Left colon (tissue), 2 donors: ENCODE measurements around the gene HLA-DMB. TPM values are rescaled to one million over a fixed set of nuclear protein-coding genes. Genes with fewer than 3 reads are reported as not detected.
"Not testable (repeated sequence)": the region's sequence is repeated elsewhere in the genome, so short reads cannot be mapped to it uniquely, and the experiment has no call there.

Experiments
- ATAC-seq: fragments of 200-7000 bp; cut with Tn5 transposase; one replicate; pipeline ENCODE4 v1.9.1; 2020; ENCODE audit warnings: mild to moderate bottlenecking, moderate library complexity
- DNase-seq, 2 donors: peaks; one replicate each; pipeline ENCODE4 v3.0.0-alpha.2; 2020
- intact Hi-C, 2 donors: fragments of 100-400 bp; cut with DNase I in 1 of 2; cut with micrococcal nuclease in 1 of 2; formaldehyde crosslinking; loops; one replicate each; pipeline versions ENCODE4 v1.11.2 to v1.14.0; 2022; cut with DNase I, micrococcal nuclease
- total RNA-seq, 2 donors: library from RNA; stranded (reverse); fragmentation: NEBNext Ultra II Directional; extraction: Animal tissue kit (Norgen Biotek cat#: 25700); gene quantifications; one replicate each; pipeline ENCODE4 v1.2.1, GENCODE V29; 2021
- donor health status: DM: no; HTN: no; CAD: no.
- donor health status: DM: yes; HTN: yes; CAD: no.

The HLA-DMB gene
- total RNA-seq, 2 donors from 2014 or later = 4.0 to 21.3 TPM

DNA sequence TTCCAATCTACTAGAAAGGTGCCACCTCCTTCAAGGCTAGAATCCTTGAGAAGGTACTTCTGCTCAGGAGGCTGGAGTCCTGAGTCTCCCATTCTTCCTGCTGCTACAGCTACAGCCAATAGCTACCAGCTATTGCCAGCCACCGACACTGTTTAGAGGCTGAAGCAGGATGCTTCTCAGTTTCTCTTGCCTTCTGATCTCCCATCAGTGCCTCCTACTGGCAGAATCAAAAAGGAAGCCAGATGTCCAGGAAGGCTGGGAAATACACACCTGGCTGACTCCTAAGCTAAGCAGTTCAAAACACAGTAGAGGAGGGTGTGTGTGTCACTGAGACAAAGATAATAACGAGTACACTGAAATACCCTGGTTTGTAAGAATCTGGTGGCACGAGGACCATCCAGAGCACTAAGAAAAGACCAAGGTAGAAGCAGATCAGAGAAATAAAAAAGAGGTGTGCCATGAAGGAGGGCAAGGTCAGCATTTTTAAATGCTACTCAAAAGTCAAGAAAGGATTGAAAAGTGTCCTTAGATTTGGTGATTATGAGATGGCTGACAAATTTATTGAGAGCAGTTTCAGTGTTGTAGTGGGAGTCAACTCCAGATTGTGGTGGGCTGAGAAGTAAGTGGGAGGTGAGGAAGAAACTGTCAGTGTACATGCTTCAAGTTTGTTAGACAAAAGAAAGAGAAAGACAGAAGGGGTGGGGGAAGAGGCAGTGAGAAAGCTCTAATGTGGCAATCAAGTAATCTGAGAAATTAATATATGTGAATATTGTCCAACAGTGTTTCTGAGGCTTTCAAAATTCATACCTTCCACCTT lies 14.4 kb upstream of the HLA-DMB start:
- DNase-seq (peak in 1 of 2 donors; percentile 44), ATAC-seq (peak; percentile 22)
- intact Hi-C loops = no loop called here

DNA sequence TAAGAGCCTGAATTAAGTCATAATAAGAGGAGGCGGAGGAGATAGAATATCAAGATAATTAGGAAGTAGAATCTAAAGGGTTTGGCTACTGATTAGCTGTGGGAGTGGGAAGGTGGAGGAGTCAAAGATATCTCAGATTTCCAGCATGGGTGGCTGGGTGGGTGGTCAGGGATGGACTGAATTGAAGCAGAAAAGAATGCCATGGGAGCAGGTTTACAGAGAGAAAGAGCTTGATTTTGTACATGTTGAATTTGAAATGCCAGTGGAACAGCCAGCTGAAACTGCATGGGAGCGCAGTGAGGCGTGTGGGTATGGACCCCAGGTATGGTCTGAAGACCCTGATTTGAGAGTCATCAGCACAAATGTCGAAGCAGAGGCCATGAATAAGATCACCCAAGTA lies 13.4 kb upstream of the HLA-DMB start:
- intact Hi-C loops = no loop called here
- no peak for ATAC-seq
- DNase-seq = no peak

DNA sequence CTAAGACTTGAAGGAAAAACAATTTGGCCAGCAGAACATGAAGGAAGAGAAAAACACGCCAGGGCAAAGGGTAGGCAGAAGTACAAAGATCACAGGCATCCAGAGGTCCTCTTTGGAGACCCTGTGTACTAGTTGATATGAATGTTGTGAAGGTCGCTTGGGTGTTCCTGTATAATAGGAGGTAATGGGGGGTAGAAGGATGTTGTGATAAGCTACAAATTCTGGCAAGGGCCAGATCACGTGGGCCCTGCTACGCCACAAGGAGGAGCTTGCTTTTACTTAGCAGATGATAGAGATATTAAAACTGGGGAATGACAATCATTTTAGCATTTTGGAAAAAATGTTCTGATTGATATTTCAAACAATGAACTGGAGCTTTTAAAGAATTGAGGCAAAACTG lies 12.9 kb upstream of the HLA-DMB start:
- DNase-seq (no peak), ATAC-seq (no peak)
- intact Hi-C loops = no loop called here

DNA sequence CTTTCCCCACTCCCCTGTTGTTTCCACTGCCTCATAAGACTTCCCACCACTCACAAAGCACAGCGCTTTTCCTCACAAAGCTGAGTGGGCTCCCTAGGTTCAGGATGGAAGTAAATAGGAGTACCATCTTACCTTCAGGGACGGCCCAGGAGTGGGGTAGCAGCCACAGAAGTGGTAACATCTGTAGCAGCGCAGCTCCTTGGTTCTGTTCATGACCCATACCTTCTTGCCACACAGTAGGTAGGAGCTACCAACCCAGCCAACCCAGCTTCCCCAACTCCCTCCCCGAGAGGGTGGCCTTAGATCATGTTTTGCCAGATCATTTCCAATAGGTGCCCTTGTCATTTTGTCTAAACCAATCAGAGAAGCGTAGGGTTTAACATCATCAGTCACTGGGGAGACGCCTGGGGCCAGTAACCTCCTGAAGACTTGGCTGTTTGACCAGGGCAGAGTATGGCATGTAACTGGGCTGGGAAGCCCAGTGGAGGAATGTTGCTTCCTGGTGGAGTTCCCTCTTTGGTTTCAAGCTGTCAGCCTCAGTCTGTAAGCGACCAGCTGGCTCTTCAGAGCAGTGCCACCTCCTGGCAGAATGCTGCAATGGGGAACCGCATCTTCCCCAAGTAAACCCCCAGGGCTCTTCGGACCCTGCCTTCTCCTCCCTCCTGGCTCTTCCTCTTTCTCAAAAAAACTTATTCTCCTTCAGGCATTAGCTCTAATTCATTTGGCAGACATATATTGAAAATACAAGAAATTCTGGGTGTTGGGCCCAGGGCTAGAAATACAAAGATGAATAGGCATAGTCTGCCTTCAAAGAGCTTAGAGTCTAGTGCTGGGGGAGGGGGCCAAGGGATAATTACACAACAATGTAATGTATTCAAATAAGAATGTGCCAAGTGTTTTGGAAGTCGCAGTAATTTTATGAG lies 12.2 kb upstream of the HLA-DMB start, which contains the start of gene HLA-DMA:
Gene HLA-DMA, minus strand, starts transcription at position 281 of the 923 bp plus-strand sequence. Its CDS starts 61 bp downstream, at position 220.
- peak; percentile 99 for ATAC-seq
- intact Hi-C loops = no loop called here

DNA sequence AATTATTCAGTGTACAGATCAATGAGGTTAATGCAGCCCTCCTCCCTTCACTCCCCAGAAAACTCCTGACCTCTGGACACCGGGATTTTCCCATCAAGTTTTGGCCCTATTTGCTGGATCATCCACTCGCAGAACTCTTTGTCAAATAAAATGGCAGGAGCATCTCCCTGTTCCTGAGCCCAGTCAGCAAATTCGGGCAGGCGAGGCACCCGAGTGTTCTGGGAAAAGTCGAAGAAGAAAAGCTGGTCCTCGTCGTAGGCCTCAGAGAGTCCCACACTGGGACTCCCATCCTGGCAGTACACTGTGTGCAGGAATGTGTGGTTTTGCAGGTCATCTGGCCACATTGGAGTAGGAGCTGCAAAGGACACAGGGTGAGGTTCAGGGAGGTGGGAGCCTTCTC lies 9.6 kb upstream of the HLA-DMB start:
- intact Hi-C loops = no loop called here
- no peak for ATAC-seq
- no peak for DNase-seq

More for the DNA sequence above, 12.2 kb upstream of the HLA-DMB start, which contains the start of gene HLA-DMA:
- peak; percentile 86 to 93 for DNase-seq

DNA sequence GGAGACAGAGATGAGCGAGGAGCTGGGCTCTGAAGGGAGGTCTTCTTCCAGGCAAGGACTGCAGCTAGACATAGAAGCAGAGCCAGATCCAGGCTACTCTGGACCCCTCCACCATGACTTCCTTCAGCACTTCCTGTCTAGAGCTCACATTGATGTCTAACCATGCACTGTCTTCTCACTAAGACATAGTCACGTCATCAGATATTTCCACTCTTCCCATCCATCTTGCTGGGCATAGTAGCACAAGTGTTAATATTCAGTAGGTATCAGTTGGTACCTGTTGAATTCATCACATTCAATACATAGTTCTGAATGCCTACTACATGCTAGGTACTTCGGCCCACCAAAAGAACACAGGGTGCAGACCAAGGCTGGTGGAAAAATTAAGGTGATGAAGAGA lies 9.2 kb upstream of the HLA-DMB start:
- intact Hi-C loops = no loop called here
- no peak for ATAC-seq
- DNase-seq = no peak

DNA sequence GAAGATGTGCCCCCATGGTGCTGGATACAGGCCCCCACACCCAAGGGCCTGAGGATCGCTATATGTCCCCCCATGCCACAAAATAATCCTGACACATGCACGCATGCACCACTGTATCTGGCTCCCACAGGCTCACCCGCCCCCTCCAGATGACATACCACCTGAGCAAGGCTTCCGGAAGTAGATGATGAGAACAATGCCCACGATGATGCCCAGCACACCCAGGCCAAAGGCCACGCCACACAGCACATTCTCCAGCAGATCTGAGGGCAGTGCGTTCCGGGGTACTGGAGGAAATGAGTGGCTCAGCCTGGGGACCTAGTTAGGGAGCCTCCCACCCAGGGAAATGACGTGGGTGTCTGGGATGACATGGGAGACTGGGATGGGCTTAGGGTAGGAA lies 8.3 kb upstream of the HLA-DMB start:
- ATAC-seq (no peak), DNase-seq (no peak)
- intact Hi-C loops = no loop called here

DNA sequence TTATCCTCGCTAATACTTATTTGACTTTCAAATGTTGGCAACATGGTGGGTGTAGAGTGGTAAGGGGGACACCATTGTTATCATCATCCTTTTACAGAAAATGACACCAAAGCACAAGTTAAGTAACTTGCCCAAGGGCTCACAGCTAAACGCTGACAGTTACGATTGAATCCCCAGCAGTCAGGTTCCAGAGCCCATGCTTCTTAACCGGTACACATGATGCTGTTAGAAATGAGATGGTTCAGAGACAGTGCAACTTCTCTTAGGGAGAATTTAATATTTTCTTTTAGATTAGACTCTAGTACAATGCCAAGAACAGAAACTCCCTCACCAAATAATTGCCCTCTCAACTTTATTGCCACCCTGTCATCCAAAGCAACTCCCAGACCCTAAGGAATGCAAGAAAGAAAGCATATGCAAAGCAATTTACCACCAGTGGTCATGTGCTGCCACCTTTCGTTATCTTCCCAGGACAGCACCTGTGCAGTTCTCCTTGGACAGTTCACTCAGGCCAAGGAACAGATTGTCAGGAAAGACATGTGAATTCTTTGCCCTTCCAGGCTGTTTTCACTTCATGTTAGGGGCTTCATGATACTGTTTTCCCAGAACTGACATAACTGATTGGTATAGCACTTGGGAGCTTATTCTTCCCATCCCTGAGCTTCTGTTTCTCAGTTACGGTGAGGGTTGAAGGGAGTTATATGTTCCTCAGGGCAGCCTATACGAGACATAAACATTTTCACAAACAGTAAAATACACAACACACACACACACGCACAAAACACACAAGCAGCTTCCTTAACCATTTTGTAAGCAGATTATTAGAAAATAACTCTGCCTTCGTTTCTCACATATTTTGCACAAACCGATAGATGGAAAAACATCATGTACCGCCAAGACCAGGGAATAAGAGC lies 7.0 kb upstream of the HLA-DMB start:
- peak; percentile 49 to 59 for DNase-seq
- ATAC-seq = peak; percentile 67
- intact Hi-C loops = no loop called here

DNA sequence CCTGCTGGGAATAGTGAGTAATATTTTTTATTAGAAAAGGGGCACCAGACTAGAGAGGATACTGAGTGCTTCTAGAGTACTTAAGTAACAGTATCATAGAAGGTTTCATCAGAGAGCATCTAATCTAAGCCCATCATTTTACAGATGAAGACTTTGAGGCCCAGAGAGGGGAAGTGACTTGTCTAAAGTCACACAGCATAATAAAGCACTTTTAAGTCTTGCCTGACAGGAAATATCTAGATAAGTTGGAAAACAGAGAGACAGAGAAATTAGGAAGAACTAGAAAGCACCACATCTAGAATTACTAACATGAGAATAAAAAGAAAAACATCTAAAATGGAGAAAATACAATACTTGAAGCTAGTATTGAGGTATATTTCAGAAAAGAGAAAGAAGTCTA lies 6.1 kb upstream of the HLA-DMB start:
- intact Hi-C loops = no loop called here

DNA sequence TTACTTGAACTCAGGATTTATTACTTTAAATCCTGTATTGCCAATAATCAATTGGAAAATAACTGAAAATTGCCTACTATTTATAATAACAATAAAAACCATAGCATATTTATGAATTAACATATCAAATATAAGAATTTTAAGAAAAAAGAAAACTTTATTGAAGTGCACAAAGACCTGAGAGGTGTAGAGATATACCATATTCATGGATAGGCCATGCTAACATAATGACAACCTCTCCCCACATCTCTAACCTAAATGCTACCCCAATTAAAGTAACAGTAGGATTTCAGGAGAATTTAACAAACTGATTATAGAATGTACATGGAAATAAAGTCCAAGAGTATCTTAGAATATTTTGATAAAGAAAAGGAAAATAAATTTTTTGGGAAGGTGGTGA lies 5.1 kb upstream of the HLA-DMB start:
- intact Hi-C loops = no loop called here

More for the DNA sequence above, 6.1 kb upstream of the HLA-DMB start:
- no peak for DNase-seq
- no peak for ATAC-seq

DNA sequence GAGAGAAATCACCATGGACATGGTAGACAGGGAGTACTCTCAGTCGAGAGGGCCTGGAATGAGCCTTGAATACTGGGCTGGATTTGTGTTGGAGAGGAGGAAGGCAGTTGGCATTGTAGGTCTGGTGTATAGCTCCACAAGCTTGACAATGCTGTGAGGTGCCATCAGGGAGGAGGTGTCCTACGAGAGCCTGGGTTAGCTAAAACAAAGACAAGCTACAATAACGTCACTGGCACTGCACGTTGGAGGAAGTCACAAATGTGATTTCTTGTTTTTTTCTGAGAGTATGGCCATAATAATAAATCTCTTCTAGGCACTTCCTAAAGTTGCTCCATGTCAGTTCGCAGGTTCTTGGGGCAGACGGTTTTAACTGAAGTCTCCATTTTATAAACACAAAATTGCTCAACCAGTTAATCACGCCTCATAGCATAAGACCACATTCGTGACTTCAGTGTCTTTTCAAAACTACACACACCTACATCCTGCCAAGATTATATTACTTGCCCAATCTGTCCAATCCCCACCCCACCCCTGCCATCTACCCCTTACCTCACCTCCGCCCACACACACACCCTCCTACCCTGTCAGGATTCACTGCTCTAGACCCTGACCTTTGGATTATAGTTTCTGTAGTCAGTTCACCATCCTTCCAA lies 4.4 kb upstream of the HLA-DMB start:
- peak; percentile 88 for ATAC-seq
- intact Hi-C loops = no loop called here
- DNase-seq = peak; percentile 62 to 67

More for the DNA sequence above, 5.1 kb upstream of the HLA-DMB start:
- ATAC-seq (no peak), DNase-seq (no peak)

DNA sequence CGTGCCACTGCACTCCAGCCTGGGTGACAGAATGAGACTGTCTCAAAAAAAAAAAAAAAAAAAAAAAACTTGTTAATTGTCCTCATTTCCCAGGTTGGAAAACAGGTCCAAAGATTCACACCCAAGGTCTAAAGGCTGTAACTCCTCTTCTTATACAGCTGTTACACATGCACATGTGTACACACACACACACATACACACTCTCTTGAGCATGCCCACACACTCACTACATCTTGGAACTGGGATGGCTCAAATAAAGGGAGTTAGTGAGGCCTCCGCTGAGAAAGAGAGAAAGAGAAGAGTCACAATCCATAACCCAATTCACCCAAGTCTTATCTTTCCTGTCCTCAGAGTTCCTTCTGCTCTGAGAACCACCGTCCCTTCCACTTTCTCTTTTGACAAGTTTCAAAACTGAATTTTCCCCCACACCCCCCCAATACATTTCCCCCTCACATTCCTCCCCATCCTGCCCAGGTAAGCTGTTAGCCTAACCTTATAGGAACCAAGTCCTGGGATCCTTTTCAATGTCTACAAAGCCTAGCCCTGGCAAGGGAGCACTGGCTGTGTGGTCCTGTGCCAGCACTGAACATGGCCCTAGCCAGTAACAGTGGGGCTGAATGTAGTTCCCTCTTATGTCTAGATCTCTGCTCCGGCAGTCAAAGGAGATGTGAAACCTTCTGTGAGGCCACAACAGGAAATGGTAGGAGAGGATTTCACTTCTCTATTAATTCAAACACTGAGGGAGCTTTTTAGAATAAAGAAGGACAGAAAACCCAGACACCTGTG lies 3.2 kb upstream of the HLA-DMB start:
- intact Hi-C loops = no loop called here
- DNase-seq (no peak), ATAC-seq (peak; percentile 13)

DNA sequence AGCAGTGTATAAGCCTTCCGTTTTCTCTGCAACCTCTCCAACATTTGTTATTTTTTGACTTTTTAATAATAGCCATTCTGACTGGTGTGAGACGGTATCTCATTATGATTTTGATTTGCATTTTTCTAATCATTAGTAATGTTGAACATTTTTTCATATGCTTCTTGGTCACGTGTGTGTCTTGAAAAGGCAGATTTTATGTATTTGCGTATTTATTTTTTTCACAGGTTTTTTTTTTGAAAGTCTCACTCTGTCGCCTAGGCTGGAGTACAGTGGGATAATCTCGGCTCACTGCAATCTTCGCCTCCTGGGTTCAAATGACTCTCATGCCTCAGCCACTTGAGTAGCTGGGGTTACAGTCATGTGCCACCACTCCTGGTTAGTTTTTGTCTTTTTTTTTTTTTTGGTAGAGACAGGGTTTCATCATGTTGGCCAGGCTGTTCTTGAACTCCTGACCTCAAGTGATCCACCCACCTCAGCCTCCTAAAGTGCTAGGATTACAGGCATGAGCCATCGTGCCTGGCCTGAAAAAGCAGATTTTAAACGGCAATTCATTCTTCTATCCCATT lies 1.8 kb upstream of the HLA-DMB start:
- intact Hi-C loops, ATAC-seq, DNase-seq: not testable (repeated sequence)

DNA sequence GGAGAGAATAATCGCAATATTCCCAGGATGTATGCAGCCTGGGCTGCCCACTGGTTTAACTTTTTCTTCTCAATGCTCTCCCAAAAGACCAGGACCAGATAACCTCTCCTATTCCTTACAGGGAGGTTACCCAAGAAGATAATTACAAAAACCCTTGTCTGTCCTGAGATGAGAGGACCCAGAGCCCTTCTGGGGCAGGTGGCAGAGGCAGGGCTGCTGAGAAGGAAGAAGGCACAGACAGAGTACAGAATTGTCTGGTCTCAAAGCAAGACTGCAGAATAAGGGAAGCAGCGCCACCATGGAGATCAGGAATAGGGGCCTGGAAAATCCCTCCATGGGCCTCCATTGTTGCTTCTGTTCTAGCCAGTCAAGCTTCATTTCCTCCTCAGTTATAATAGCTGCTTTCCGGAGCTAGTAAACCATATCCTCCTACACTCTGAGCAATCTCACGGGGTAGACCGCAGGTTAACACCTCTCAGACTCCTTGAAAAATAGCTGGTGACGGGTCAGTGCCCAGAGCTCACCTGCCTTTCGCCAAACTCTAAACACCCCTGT lies 463 bp upstream of the HLA-DMB start:
- ATAC-seq (no peak), DNase-seq (no peak)
- intact Hi-C loops = no loop called here

DNA sequence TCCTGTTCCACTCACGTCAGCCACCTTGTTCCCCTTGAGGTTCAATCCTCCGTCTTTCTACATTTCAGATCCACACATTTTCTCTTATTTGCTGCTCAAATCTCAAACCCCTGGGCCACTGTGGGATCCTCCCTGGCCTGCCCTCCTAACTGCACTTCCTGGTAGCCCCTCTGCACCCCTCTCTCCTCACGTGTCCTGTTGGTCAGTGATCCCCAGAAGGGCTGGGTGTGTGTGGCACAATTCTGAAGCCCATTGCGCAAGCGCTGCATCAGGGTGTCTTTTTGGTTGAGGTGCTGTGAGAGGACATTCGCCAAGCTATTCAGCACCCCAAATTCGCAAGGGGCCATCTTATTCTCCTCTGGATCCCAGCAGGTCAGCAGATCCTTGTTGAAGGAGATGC lies 2.3 kb downstream of the HLA-DMB start:
- intact Hi-C loops = loop anchor here in 1 of 2 donors (10.0 kb wide), 1 partner anchor 46 kb away; no protein-coding TSS in a partner anchor
- no peak for ATAC-seq
- no peak for DNase-seq

DNA sequence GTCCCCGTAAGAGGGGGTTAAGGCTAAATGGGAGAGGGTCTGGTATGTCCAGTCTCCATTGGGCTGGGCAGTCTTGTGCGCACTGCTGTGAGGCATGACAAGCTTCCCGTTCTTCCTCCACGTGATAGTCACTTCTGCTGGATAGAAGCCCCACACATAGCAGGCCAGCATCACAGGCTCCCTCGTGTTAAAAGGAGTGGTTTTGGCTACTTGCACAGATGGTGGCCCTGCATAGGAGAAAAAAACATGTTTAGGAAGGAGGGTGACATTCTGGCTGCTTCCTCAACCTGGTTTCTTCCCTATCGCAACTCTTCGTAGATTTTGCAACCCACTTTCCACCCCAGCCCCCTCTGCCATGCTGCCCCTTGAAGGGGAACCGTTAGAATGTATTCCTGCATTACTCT lies 3.6 kb downstream of the HLA-DMB start:
- intact Hi-C loops = loop anchor here in 1 of 2 donors (10.0 kb wide), 1 partner anchor 48 kb away; no protein-coding TSS in a partner anchor
- no peak for ATAC-seq
- no peak for DNase-seq
